ENCODE data around the gene ENTREP3. TPM values are rescaled to one million over a fixed set of nuclear protein-coding genes. Genes with fewer than 3 reads are reported as not detected.

ENTREP3 gene
- total RNA-seq, 1 donor from 2014 or later, result 54.1 TPM

- Mint-ChIP-seq H3K27ac (ENCODE audit: unreplicated experiment) (peak overlapping the region; percentile 77), H3K27me3 (ENCODE audit: unreplicated experiment) (peaks cover 16% of the 10 kb centered on the region), H3K36me3 (ENCODE audit: low read depth, unreplicated experiment) (peaks cover 16% of the 10 kb centered on the region), H3K4me3 (ENCODE audit: unreplicated experiment) (peak overlapping the region; percentile 86), H3K4me1 (ENCODE audit: unreplicated experiment) (peaks cover 23% of the 10 kb centered on the region), H3K9me3 (ENCODE audit: unreplicated experiment) (no peaks in the 10 kb centered on the region)
- TF ChIP-seq CTCF (IDR thresholded peaks at IDR 0.05; ENCODE audit: unreplicated experiment), result no peak
- DNase-seq (ENCODE audit: low spot score), result no peak
These were observed 23.4 kb upstream of the ENTREP3 start for GRCh38 chr1:155278689-155279160.

- TF ChIP-seq CTCF (IDR thresholded peaks at IDR 0.05; ENCODE audit: unreplicated experiment), result peak; percentile 19
- Mint-ChIP-seq H3K4me1 (ENCODE audit: unreplicated experiment) (peaks cover 25% of the 10 kb centered on the region), H3K4me3 (ENCODE audit: unreplicated experiment) (peak overlapping the region; percentile 86), H3K9me3 (ENCODE audit: unreplicated experiment) (no peaks in the 10 kb centered on the region), H3K36me3 (ENCODE audit: low read depth, unreplicated experiment) (peaks cover 13% of the 10 kb centered on the region), H3K27me3 (ENCODE audit: unreplicated experiment) (peaks cover 16% of the 10 kb centered on the region), H3K27ac (ENCODE audit: unreplicated experiment) (peak overlapping the region; percentile 77)
- peak; percentile 71 for DNase-seq (ENCODE audit: low spot score)
These were observed 22.8 kb upstream of the ENTREP3 start for GRCh38 chr1:155277902-155278688.

- H3K36me3 Mint-ChIP-seq (ENCODE audit: low read depth, unreplicated experiment), result peaks cover 13% of the 10 kb centered on the region
- no peaks in the 10 kb centered on the region for H3K9me3 Mint-ChIP-seq (ENCODE audit: unreplicated experiment)
- peaks cover 32% of the 10 kb centered on the region for H3K4me1 Mint-ChIP-seq (ENCODE audit: unreplicated experiment)
- peak within 1 kb of the TSS; percentile 86 for H3K4me3 Mint-ChIP-seq (ENCODE audit: unreplicated experiment)
- peaks cover 13% of the 10 kb centered on the region for H3K27me3 Mint-ChIP-seq (ENCODE audit: unreplicated experiment)
- DNase-seq (ENCODE audit: low spot score), result peak; percentile 99
- peak within 1 kb of the TSS; percentile 55 for H3K27ac Mint-ChIP-seq (ENCODE audit: unreplicated experiment)
- peak; percentile 73 for TF ChIP-seq CTCF (IDR thresholded peaks at IDR 0.05; ENCODE audit: unreplicated experiment)
These were observed 22.0 kb upstream of the ENTREP3 start, which contains the start of gene HCN3 for GRCh38 chr1:155277070-155277901. TSS of gene HCN3 (plus strand) at chr1:155277463. CDS start at chr1:155277591, 128 bp downstream.

GRCh38 chr1:155273343-155274245 is 18.3 kb upstream of the ENTREP3 start, which contains the start of gene CLK2:
TSS of gene CLK2 (minus strand) at chr1:155273504. CDS start at chr1:155270977, 2,527 bp downstream.
- peak within 1 kb of the TSS; percentile 93 for H3K27ac Mint-ChIP-seq (ENCODE audit: unreplicated experiment)
- no peaks in the 10 kb centered on the region for H3K9me3 Mint-ChIP-seq (ENCODE audit: unreplicated experiment)
- H3K36me3 Mint-ChIP-seq (ENCODE audit: low read depth, unreplicated experiment), result peaks cover 28% of the 10 kb centered on the region
- H3K4me3 Mint-ChIP-seq (ENCODE audit: unreplicated experiment), result peak within 1 kb of the TSS; percentile 100
- TF ChIP-seq CTCF (IDR thresholded peaks at IDR 0.05; ENCODE audit: unreplicated experiment), result no peak
- DNase-seq (ENCODE audit: low spot score), result peak; percentile 90
- peaks cover 5% of the 10 kb centered on the region for H3K27me3 Mint-ChIP-seq (ENCODE audit: unreplicated experiment)
- H3K4me1 Mint-ChIP-seq (ENCODE audit: unreplicated experiment), result peaks cover 23% of the 10 kb centered on the region

Measured in endothelial cell (in vitro differentiated cells).